ENCODE measurements around the gene SEMA3F.

The SEMA3F gene

DNA sequence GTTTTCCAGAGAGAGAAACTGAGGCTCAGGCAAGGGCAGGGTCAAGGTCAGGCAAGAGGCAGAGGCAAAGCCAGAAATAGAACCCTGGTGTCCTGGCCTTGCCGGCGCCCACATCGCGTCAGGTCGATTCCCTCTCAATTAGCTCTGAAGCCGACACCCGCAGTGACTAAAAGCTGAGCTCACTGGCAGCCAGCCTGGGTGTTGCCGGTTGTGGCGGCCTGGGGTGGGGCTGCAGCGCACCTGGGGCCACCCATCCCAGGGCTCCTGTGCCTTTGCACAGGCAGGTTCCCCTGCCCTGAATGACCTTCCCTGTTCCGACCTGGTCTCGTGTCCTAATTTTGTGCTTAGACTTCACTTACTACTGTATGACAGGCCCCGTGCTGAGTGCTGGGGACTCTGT is 6.2 kb downstream of the SEMA3F start:
- H3K9me2 ChIP-seq (replicated peaks; ENCODE audit: control insufficient read depth, low read length), result no peaks in the 10 kb centered on the region
- H3K27me3 ChIP-seq (ENCODE audit: control insufficient read depth, low read length), result peaks cover 16% of the 10 kb centered on the region
- H3K4me2 ChIP-seq (ENCODE audit: low read length), result no peak overlapping the region
- H3K79me2 ChIP-seq (ENCODE audit: control insufficient read depth, low read length), result no peaks in the 10 kb centered on the region
- no peaks in the 10 kb centered on the region for H3K36me3 ChIP-seq (ENCODE audit: control insufficient read depth, low read length)
- no peaks in the 10 kb centered on the region for H3F3A ChIP-seq (ENCODE audit: control insufficient read depth, insufficient read depth)
- H3K9me3 ChIP-seq (ENCODE audit: control insufficient read depth, insufficient read depth, low read length), result no peaks in the 10 kb centered on the region
- no peak overlapping the region for H3K4me3 ChIP-seq (ENCODE audit: low read length)
- no peak for TF ChIP-seq EZH2phosphoT487 (IDR thresholded peaks at IDR 0.05; ENCODE audit: borderline replicate concordance, low read length)
- TF ChIP-seq, protein P1, sequence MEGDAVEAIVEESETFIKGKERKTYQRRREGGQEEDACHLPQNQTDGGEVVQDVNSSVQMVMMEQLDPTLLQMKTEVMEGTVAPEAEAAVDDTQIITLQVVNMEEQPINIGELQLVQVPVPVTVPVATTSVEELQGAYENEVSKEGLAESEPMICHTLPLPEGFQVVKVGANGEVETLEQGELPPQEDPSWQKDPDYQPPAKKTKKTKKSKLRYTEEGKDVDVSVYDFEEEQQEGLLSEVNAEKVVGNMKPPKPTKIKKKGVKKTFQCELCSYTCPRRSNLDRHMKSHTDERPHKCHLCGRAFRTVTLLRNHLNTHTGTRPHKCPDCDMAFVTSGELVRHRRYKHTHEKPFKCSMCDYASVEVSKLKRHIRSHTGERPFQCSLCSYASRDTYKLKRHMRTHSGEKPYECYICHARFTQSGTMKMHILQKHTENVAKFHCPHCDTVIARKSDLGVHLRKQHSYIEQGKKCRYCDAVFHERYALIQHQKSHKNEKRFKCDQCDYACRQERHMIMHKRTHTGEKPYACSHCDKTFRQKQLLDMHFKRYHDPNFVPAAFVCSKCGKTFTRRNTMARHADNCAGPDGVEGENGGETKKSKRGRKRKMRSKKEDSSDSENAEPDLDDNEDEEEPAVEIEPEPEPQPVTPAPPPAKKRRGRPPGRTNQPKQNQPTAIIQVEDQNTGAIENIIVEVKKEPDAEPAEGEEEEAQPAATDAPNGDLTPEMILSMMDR (IDR thresholded peaks at IDR 0.05; ENCODE audit: low read depth, low read length, poor library complexity, severe bottlenecking), result no peak
- no peak overlapping the region for H3K27ac ChIP-seq (ENCODE audit: low read depth, low read length)
- H4K20me1 ChIP-seq (ENCODE audit: control insufficient read depth, insufficient read depth, low read depth, low read length), result no peaks in the 10 kb centered on the region
- peaks cover 9% of the 10 kb centered on the region for H3K4me1 ChIP-seq (ENCODE audit: control insufficient read depth, low read length)

DNA sequence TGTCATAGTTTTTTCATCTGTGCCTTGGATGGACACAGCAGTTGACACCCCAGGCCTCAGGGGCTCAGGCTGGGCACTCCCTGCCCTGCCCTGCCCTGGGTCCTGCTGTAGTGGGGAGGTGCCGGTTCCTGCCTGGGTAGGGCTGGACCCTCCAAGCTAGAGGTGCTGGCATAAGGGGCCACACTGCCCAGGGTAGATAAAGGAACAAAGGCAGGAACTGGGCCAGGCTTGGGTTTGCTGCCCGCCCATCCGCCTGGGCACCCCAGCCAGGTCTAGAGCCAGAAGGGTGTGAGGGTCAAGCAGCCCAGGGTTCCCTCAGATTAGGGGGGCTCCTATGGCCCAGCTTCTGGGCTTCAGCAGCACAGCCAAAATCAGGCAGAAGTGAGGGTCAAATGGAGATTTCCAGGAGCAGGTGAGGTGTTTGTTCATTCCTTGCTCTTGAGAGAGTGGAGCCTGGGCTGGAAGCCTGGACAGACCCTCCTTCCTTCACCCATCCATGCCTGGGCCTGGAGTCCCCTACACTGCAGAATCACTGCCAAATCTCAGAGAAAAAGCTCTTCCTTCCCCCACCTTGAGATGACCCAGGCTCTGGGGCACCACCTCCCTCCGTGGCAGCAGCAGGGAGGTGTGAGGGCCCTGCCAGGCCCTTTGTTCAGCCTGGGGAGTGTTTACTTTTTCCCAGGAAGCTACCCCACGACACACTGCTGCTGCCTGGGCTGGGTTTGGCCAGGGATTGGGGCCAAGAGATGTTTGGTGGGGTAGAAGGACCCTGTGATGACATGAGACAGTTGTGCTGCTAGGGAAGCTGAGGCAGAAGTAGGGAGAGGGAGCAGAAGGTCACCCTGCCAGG is 7.1 kb downstream of the SEMA3F start:
- Histone ChIP-seq H3K36me3 (ENCODE audit: control insufficient read depth, low read length) (no peaks in the 10 kb centered on the region), H3K27ac (ENCODE audit: low read depth, low read length) (no peak overlapping the region), H3F3A (ENCODE audit: control insufficient read depth, insufficient read depth) (no peaks in the 10 kb centered on the region), H3K27me3 (ENCODE audit: control insufficient read depth, low read length) (peaks cover 9% of the 10 kb centered on the region; the same call in 1 of the 2 replicates), H3K9me3 (ENCODE audit: control insufficient read depth, insufficient read depth, low read length) (no peaks in the 10 kb centered on the region), H3K4me3 (ENCODE audit: low read length) (no peak overlapping the region), H3K79me2 (ENCODE audit: control insufficient read depth, low read length) (no peaks in the 10 kb centered on the region), H3K4me1 (ENCODE audit: control insufficient read depth, low read length) (peaks cover 9% of the 10 kb centered on the region), H4K20me1 (ENCODE audit: control insufficient read depth, insufficient read depth, low read depth, low read length) (no peaks in the 10 kb centered on the region), H3K9me2 (replicated peaks; ENCODE audit: control insufficient read depth, low read length) (no peaks in the 10 kb centered on the region), H3K4me2 (ENCODE audit: low read length) (no peak overlapping the region)
- TF ChIP-seq EZH2phosphoT487 (IDR thresholded peaks at IDR 0.05; ENCODE audit: borderline replicate concordance, low read length), result no peak
- TF ChIP-seq, protein P1 (IDR thresholded peaks at IDR 0.05; ENCODE audit: low read depth, low read length, poor library complexity, severe bottlenecking), result no peak

DNA sequence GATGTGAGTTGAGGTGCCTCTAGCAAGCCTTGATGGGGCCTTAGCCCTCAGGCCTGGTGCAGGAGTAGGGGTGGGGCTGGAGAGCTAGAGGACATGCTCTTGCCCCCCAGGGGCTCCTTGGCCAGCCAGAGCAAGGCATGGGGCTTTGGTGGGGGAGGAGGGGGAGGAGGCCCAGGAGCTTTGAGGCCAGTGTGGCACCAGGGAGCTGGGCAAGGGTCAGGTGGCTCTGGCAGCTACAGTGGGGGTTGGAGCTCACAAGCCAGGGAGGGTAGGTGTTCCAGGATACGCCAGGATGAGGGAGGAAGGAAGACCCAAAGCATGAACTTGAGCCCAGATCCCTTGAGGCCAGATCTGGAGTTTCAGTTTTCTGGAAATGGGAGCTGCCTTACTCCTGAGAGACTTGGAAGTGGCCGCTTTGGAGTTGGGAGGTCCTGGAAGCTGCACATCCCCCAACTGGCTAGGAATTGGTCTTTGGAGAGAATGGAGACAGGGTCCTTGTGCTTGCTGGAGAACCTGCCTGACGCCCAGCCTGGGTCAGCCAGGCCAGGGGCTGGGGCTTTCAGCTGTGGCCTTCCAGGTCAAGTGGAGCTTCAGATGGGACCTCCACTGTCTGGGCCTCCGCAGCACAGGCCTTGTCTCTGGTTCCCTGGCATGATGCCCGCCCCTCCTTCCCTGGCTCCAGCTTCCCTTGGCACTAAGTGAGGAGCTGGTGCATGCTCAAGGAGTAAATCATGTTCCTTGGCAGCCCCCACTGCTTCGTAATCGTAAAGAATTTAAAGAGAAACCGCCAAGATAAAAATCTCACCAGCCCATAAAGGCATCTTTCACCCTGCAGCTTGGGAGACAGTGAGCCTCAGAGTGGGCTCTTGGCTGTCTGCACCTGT is 8.7 kb downstream of the SEMA3F start:
- no peaks in the 10 kb centered on the region for H3K4me1 ChIP-seq (ENCODE audit: control insufficient read depth, low read length)
- no peak overlapping the region for H3K4me3 ChIP-seq (ENCODE audit: low read length)
- H3F3A ChIP-seq (ENCODE audit: control insufficient read depth, insufficient read depth), result no peaks in the 10 kb centered on the region
- H3K4me2 ChIP-seq (ENCODE audit: low read length), result no peak overlapping the region
- H3K36me3 ChIP-seq (ENCODE audit: control insufficient read depth, low read length), result no peaks in the 10 kb centered on the region
- no peak overlapping the region for H3K27ac ChIP-seq (ENCODE audit: low read depth, low read length)
- H3K27me3 ChIP-seq (ENCODE audit: control insufficient read depth, low read length), result peaks cover 9% of the 10 kb centered on the region; the same call in 1 of the 2 replicates
- no peaks in the 10 kb centered on the region for H3K79me2 ChIP-seq (ENCODE audit: control insufficient read depth, low read length)
- no peaks in the 10 kb centered on the region for H3K9me2 ChIP-seq (replicated peaks; ENCODE audit: control insufficient read depth, low read length)
- H3K9me3 ChIP-seq (ENCODE audit: control insufficient read depth, insufficient read depth, low read length), result no peaks in the 10 kb centered on the region
- TF ChIP-seq EZH2phosphoT487 (IDR thresholded peaks at IDR 0.05; ENCODE audit: borderline replicate concordance, low read length), result no peak
- TF ChIP-seq, protein P1 (IDR thresholded peaks at IDR 0.05; ENCODE audit: low read depth, low read length, poor library complexity, severe bottlenecking), result no peak
- no peaks in the 10 kb centered on the region for H4K20me1 ChIP-seq (ENCODE audit: control insufficient read depth, insufficient read depth, low read depth, low read length)
